CD4-positive, alpha-beta memory T cell (primary cell): ENCODE data around the gene SPOCK2. TPM values are rescaled to one million over a fixed set of nuclear protein-coding genes. Genes with fewer than 3 reads are reported as not detected.

Experiments used
- CTCF ChIA-PET: fragments of 350-600 bp; sonication (Branson Sonifier 250); formaldehyde crosslinking; loops from one replicate; lab custom pipeline; 2021; ENCODE audit warnings: inconsistent platforms; ENCODE audit not compliant: partially characterized antibody; lab: Charles Lee
- POLR2A ChIA-PET: fragments of 350-600 bp; sonication (Branson Sonifier 250); formaldehyde crosslinking; loops from one replicate; lab custom pipeline; 2021; ENCODE audit not compliant: partially characterized antibody; lab: Charles Lee
- DNase-seq, 5 donors: peaks; one replicate each; pipeline versions ENCODE4 v3.0.0 to v3.0.0-alpha.2; 2020 to 2022; ENCODE audit warnings: mixed read lengths in 1 of 5
- H3K27ac ChIP-seq: one replicate; pipeline ENCODE4 v1.7.0; 2013; ENCODE audit warnings: low read depth, low read length
- H3K27me3 ChIP-seq: 2 replicates; pipeline ENCODE4 v1.7.0; 2013; ENCODE audit warnings: mild to moderate bottlenecking, low read length, moderate library complexity; ENCODE audit not compliant: insufficient read depth
- H3K36me3 ChIP-seq: 2 replicates; pipeline ENCODE4 v1.7.0; 2013; ENCODE audit warnings: mild to moderate bottlenecking, low read length, moderate library complexity; ENCODE audit not compliant: insufficient read depth
- H3K4me1 ChIP-seq: 2 replicates; pipeline ENCODE4 v1.7.0; 2013; ENCODE audit warnings: mild to moderate bottlenecking, low read length, moderate library complexity; ENCODE audit not compliant: insufficient read depth
- H3K4me3 ChIP-seq, 2 donors: one replicate each; pipeline ENCODE4 v1.7.0; 2013; ENCODE audit warnings: low read length in 2 of 2, mild to moderate bottlenecking in 1 of 2
- H3K9me3 ChIP-seq, 2 donors: one replicate each; pipeline ENCODE4 v1.7.0; 2013; ENCODE audit warnings: low read length in 2 of 2, control low read depth in 1 of 2; ENCODE audit not compliant: control insufficient read depth in 1 of 2
- H3K27ac Mint-ChIP-seq, 7 donors: one replicate each; pipeline ENCODE4 v1.8.0; 2020 to 2021; ENCODE audit warnings: mixed read lengths in 7 of 7, mild to moderate bottlenecking in 6 of 7, inconsistent platforms in 3 of 7, moderate library complexity in 3 of 7
- H3K27me3 Mint-ChIP-seq, 2 donors: one replicate each; pipeline ENCODE4 v1.8.0; 2020 to 2021; ENCODE audit warnings: mixed read lengths in 2 of 2
- H3K36me3 Mint-ChIP-seq, 2 donors: one replicate each; pipeline ENCODE4 v1.8.0; 2020 to 2021; ENCODE audit warnings: mixed read lengths in 2 of 2, inconsistent platforms in 1 of 2, mild to moderate bottlenecking in 1 of 2
- H3K4me1 Mint-ChIP-seq, 4 donors: one replicate each; pipeline ENCODE4 v1.8.0; 2020 to 2021; ENCODE audit warnings: mixed read lengths in 4 of 4, mild to moderate bottlenecking in 1 of 4
- H3K4me3 Mint-ChIP-seq, 8 donors: one replicate each; pipeline ENCODE4 v1.8.0; 2020 to 2021; ENCODE audit warnings: mixed read lengths in 8 of 8, mild to moderate bottlenecking in 7 of 8, moderate library complexity in 6 of 8, inconsistent platforms in 3 of 8
- H3K9me3 Mint-ChIP-seq, 8 donors: one replicate each; pipeline ENCODE4 v1.8.0; 2020 to 2021; ENCODE audit warnings: mixed read lengths in 8 of 8, mild to moderate bottlenecking in 5 of 8, inconsistent platforms in 3 of 8, moderate library complexity in 1 of 8
- intact Hi-C: fragments of 100-400 bp; cut with micrococcal nuclease; formaldehyde crosslinking; loops from one replicate; pipeline ENCODE4 v1.15.1; 2023
- polyA plus RNA-seq, 2 donors: library from polyadenylated mRNA; unstranded; fragments of 300-500 nt; fragmentation: Illumina TruSeq; gene quantifications; one replicate each; pipeline ENCODE4 v1.2.3, GENCODE V29; 2021
- total RNA-seq, 2 experiments: library from RNA; stranded (reverse); gene quantifications; one replicate each; pipeline ENCODE4 v1.2.3, GENCODE V29; 2021

SPOCK2 gene
- total and polyA plus RNA-seq, 4 experiments from 2014 or later, result 174 to 556 (median 406) TPM

DNA sequence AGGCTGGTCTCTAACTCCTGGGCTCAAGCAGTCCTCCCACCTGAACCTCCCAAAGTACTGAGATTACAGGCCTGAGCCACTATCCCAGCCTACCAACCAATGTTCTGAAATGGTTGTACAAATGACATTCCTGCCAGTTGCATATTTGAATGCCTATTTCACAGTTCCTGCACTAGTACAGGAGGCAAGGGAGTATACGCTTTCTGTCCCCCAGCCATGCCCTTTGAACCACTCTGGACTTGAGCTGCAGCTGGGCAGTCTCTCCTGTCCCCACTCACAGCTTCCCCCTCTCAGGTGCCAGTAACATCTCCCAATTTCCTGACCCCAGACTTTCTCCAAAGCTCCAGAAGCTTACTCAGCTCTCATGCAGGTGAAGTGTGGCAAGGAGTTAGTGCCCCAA is 58.9 kb downstream of the SPOCK2 start:
- intact Hi-C loops, result no loop called here
- Mint-ChIP-seq H3K4me1 (peaks cover 0 to 3% (median 0%) of the 10 kb centered on the region in 4 donors), H3K9me3 (no peaks in the 10 kb centered on the region), H3K4me3 (no peak overlapping the region), H3K27me3 (peaks cover 4 to 12% of the 10 kb centered on the region in 2 donors), H3K27ac (no peak overlapping the region), H3K36me3 (no peaks in the 10 kb centered on the region)
- DNase-seq, result no peak
- CTCF ChIA-PET, result interaction anchor here (1.2 kb wide), 1 partner anchor 19 kb away, joined by 3 read pairs; no protein-coding TSS in a partner anchor
- H3K27ac ChIP-seq, result no peak overlapping the region
- no peaks in the 10 kb centered on the region for H3K9me3 ChIP-seq
- no peak overlapping the region for H3K4me3 ChIP-seq
- no peaks in the 10 kb centered on the region for H3K4me1 ChIP-seq
- H3K27me3 ChIP-seq, result no peaks in the 10 kb centered on the region
- POLR2A ChIA-PET, result no interaction called here
- H3K36me3 ChIP-seq, result no peaks in the 10 kb centered on the region

DNA sequence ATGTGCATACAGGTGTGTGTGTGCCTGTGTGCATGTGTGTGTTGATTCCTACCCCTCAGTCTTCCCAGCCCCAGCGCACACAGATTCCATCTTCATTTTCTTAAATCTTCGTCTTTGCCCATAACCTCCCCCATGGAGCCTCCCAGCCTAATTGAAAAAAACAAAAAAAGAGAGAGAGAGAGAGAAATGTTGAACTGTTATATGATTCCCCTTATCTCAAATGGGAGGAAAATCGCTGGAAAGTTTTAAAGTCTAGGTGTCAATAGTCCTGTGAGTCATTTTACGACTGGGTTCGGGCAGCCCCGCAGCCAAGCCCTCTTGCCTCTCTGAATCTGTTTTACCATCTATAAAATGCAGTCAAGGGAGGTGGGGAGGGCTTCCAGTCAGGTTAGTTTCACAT is 60.9 kb downstream of the SPOCK2 start:
- no peaks in the 10 kb centered on the region for H3K9me3 ChIP-seq
- H3K9me3 Mint-ChIP-seq, result no peaks in the 10 kb centered on the region
- no peak overlapping the region for H3K27ac ChIP-seq
- H3K4me3 ChIP-seq, result no peak overlapping the region
- POLR2A ChIA-PET, result no interaction called here
- peaks cover 6 to 8% of the 10 kb centered on the region in 2 donors for H3K27me3 Mint-ChIP-seq
- H3K4me3 Mint-ChIP-seq, result no peak overlapping the region
- H3K36me3 Mint-ChIP-seq, result no peaks in the 10 kb centered on the region
- no peaks in the 10 kb centered on the region for H3K36me3 ChIP-seq
- H3K4me1 ChIP-seq, result no peaks in the 10 kb centered on the region
- peaks cover 0 to 3% (median 0%) of the 10 kb centered on the region in 4 donors for H3K4me1 Mint-ChIP-seq
- H3K27ac Mint-ChIP-seq, result no peak overlapping the region
- H3K27me3 ChIP-seq, result no peaks in the 10 kb centered on the region
- intact Hi-C loops, result no loop called here
- DNase-seq, result no peak
- CTCF ChIA-PET, result no interaction called here

DNA sequence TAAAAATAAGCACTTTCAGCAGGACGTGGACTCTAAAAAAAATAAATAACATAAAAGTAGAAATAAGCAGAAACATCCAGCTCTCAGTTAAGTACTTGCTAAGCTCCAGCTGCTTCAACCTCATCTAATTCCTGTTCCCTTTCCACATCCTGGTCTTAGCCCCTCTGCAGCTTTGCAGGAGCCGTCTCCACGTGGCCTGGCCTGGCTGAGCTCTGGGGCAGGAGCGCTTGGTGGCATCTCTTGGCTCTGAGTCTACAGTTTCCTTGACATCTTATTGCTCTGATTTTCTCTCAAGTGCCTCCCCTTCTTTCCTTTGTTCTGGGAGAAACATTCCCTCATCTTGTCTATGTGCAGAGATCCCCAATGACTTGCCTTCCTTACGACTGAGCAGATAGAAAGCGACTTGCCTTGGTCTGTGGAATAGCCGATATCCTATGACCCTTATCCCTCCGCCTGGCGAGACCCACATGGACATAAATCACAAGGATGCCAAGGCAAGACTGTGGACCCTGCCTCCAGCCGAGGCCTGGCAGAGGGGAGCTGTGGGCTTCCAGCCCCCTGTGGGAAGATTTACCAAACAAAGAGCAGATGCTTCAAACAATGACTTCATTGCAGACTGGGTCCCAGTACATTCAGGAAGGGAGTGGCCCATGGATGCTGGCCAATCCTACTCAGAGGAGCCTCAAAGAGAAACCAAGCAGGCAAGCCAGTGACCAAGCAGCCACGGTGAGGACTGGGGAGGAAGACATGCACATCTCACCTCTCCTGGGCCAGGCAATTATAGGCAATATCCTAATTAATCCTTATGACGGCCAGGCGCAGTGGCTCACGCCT is 61.9 kb downstream of the SPOCK2 start:
- ChIA-PET CTCF (no interaction called here), POLR2A (no interaction called here)
- Histone ChIP-seq H3K27me3 (no peaks in the 10 kb centered on the region), H3K4me1 (no peaks in the 10 kb centered on the region), H3K4me3 (no peak overlapping the region), H3K9me3 (no peaks in the 10 kb centered on the region), H3K27ac (no peak overlapping the region), H3K36me3 (no peaks in the 10 kb centered on the region)
- Mint-ChIP-seq H3K27me3 (peaks cover 6 to 8% of the 10 kb centered on the region in 2 donors), H3K9me3 (no peaks in the 10 kb centered on the region), H3K4me3 (no peak overlapping the region), H3K27ac (peak overlapping the region in 1 of 7 donors; percentile 0), H3K36me3 (no peaks in the 10 kb centered on the region), H3K4me1 (peaks cover 0 to 3% (median 0%) of the 10 kb centered on the region in 4 donors)
- DNase-seq, result no peak
- intact Hi-C loops, result no loop called here

DNA sequence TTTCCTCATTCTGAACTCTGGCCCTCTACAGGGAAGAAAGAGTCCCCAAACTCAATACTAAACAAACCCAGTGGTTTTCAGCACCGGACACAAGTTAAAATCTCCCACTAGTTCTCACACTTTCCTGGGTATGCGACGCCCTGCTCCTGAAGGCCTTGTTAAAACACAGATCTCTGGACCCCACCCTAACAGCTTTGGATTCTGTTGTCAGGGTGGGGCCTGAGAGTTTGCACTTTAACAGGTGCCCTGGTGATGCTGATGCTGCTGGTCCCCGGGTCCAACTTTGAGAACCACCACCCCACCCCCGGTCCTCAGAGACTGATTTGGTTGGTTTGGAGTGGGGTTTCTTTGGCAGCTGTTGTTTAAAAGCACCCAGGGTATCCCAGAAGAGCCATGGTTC is 62.5 kb downstream of the SPOCK2 start:
- Histone ChIP-seq H3K27ac (no peak overlapping the region), H3K36me3 (no peaks in the 10 kb centered on the region), H3K4me1 (no peaks in the 10 kb centered on the region), H3K27me3 (no peaks in the 10 kb centered on the region), H3K4me3 (no peak overlapping the region), H3K9me3 (no peaks in the 10 kb centered on the region)
- Mint-ChIP-seq H3K36me3 (no peaks in the 10 kb centered on the region), H3K4me3 (no peak overlapping the region), H3K4me1 (peaks cover 0 to 5% (median 4%) of the 10 kb centered on the region in 4 donors), H3K27ac (no peak overlapping the region), H3K9me3 (no peaks in the 10 kb centered on the region), H3K27me3 (peaks cover 6 to 12% of the 10 kb centered on the region in 2 donors)
- CTCF ChIA-PET, result no interaction called here
- no peak for DNase-seq
- POLR2A ChIA-PET, result no interaction called here
- intact Hi-C loops, result no loop called here

DNA sequence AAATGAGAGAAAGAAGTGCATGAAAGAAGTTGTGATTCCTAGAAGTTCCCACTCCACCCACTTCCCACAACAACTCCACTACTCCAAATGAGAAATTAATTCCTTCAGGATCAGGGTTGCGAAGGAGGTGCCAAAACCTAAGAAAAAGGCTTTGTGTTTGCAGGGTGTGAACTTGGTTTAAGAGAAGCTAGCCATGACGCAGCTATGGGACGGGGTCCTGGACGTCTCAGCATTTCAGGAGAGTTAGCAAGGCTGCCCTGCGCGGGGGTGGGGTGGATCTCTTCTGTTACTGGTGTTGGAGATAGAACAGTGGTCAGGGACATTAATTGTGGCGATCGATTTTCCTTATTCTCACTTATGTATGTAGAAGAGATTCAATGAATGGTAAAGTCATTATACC is 63.0 kb downstream of the SPOCK2 start:
- Mint-ChIP-seq H3K4me3 (no peak overlapping the region), H3K4me1 (peaks cover 0 to 5% (median 3%) of the 10 kb centered on the region in 4 donors), H3K27me3 (peaks cover 6 to 12% of the 10 kb centered on the region in 2 donors), H3K27ac (no peak overlapping the region), H3K9me3 (no peaks in the 10 kb centered on the region), H3K36me3 (no peaks in the 10 kb centered on the region)
- Histone ChIP-seq H3K4me3 (no peak overlapping the region), H3K4me1 (no peaks in the 10 kb centered on the region), H3K9me3 (no peaks in the 10 kb centered on the region), H3K36me3 (no peaks in the 10 kb centered on the region), H3K27me3 (no peaks in the 10 kb centered on the region), H3K27ac (no peak overlapping the region)
- intact Hi-C loops, result no loop called here
- POLR2A ChIA-PET, result no interaction called here
- no peak for DNase-seq
- CTCF ChIA-PET, result no interaction called here

DNA sequence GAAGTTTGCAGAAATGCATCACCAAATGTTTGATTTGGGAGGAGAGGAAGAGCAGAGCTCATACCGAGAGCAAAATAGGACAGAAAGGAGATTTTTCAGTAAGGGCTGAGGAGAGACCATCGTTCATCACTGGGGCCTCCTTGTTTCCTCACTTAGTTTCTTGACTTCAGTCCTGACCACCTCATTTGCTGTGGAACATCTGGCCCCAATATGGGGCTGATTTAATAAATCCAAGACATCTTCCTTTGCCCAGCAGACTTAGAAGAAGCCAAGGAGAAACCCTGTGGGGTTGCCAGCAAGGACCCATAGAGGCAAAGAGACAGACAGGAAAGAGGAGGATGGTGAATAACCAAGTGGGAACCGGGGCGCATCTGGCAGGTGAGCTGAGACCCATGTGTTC is 63.8 kb downstream of the SPOCK2 start:
- ChIA-PET POLR2A (no interaction called here), CTCF (no interaction called here)
- H3K27ac Mint-ChIP-seq, result no peak overlapping the region

DNA sequence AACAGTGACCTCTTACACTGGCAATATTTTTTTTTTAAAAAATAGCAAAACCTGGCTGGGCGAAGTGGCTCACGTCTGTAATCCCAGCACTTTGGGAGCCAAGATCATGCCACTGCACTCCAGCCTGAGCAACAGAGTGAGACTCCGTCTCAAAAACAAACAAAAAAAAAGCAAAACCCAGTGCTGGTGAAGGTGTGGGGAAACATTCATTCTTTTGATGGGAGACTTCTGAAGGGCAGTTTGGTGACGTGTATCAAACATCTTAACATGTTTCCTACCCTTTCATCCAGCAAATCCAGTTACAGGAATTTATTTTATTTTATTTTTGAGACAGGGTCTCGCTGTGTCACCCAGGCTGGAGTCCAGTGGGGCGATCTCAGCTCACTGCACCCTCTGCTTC is 66.1 kb downstream of the SPOCK2 start:
- Histone ChIP-seq H3K27me3 (no peaks in the 10 kb centered on the region), H3K36me3 (no peaks in the 10 kb centered on the region), H3K9me3 (no peaks in the 10 kb centered on the region), H3K4me3 (no peak overlapping the region), H3K4me1 (no peaks in the 10 kb centered on the region), H3K27ac (no peak overlapping the region)
- Mint-ChIP-seq H3K4me1 (peaks cover 0 to 5% (median 2%) of the 10 kb centered on the region in 4 donors), H3K4me3 (no peak overlapping the region), H3K27me3 (peaks cover 4 to 11% of the 10 kb centered on the region in 2 donors), H3K9me3 (no peaks in the 10 kb centered on the region), H3K27ac (no peak overlapping the region), H3K36me3 (no peaks in the 10 kb centered on the region)
- no peak for DNase-seq
- CTCF ChIA-PET, result no interaction called here
- intact Hi-C loops, result no loop called here
- POLR2A ChIA-PET, result interaction anchor here (0.6 kb wide), 1 partner anchor 9 kb away, joined by 3 read pairs; no protein-coding TSS in a partner anchor

More for the DNA sequence above, 63.8 kb downstream of the SPOCK2 start:
- H3K4me1 Mint-ChIP-seq, result peaks cover 0 to 5% (median 2%) of the 10 kb centered on the region in 4 donors
- Histone ChIP-seq H3K4me1 (no peaks in the 10 kb centered on the region), H3K4me3 (no peak overlapping the region), H3K27me3 (no peaks in the 10 kb centered on the region), H3K9me3 (no peaks in the 10 kb centered on the region), H3K27ac (no peak overlapping the region), H3K36me3 (no peaks in the 10 kb centered on the region)
- H3K36me3 Mint-ChIP-seq, result no peaks in the 10 kb centered on the region
- no peak for DNase-seq
- no peaks in the 10 kb centered on the region for H3K9me3 Mint-ChIP-seq
- H3K4me3 Mint-ChIP-seq, result no peak overlapping the region
- intact Hi-C loops, result no loop called here
- peaks cover 6 to 11% of the 10 kb centered on the region in 2 donors for H3K27me3 Mint-ChIP-seq
